ENCODE measurements around the gene PI4K2A.
"Not testable (repeated sequence)": the region's sequence is repeated elsewhere in the genome, so short reads cannot be mapped to it uniquely, and the experiment has no call there.

Gene PI4K2A

DNA sequence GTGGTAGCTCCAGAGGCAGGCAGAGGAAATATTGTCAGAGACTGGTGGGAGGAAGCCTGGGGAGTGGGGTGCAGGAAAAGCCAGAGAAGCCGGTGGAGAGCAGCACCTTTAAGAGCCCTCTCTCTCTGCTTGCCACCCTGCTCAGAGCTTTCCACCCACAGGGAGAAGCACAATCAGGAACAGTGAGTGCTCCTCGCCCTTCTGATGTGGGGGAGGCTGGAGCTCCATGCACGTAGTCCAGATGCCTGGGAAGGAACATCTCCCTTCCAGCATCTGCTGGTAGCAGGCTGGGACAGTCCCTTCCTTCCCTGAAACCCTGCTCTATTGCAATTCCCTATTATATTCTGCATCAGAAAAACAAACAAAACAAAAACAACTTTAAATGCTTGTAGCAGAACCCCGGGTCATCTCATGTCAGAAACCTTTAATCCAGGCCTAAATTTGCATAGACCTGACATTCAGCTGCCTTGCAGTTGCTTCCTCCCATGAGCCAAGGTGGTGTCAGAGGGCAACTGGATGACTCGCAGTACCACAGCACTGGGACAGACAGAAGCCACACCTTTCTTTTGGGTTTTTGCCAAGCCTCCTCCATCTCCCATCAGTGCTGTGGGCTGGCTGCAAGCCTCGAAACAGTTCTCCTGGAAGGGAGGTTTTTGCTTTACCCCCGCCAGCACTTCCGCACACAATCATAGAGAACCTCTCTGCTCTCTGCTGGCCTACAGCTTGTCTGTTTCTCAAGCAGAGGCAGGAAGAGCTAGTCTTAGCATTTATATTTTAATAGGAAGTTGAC is 33.5 kb downstream of the PI4K2A start:
- peak; percentile 36 for DNase-seq (ENCODE audit: low spot score)

DNA sequence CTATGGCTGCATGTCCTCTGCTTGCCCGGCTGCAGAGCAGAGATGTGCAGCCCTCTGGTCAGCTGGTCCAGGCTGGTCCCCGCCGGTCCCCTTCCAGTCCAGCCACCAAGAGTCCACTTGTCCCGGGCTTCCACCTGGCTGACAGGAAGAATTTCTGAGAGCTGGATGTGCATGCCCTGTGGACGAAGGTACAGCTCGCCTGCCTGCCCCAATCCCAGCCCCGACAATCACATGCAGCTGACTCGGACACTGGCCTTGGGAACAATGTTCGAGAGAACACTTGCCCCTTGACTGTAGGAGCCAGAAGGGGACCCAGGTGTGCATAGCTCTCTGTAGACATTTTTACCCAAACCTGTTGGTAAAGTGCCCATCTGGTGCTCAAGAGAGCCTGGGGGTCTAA is 34.8 kb downstream of the PI4K2A start:
- DNase-seq (ENCODE audit: low spot score): no peak

DNA sequence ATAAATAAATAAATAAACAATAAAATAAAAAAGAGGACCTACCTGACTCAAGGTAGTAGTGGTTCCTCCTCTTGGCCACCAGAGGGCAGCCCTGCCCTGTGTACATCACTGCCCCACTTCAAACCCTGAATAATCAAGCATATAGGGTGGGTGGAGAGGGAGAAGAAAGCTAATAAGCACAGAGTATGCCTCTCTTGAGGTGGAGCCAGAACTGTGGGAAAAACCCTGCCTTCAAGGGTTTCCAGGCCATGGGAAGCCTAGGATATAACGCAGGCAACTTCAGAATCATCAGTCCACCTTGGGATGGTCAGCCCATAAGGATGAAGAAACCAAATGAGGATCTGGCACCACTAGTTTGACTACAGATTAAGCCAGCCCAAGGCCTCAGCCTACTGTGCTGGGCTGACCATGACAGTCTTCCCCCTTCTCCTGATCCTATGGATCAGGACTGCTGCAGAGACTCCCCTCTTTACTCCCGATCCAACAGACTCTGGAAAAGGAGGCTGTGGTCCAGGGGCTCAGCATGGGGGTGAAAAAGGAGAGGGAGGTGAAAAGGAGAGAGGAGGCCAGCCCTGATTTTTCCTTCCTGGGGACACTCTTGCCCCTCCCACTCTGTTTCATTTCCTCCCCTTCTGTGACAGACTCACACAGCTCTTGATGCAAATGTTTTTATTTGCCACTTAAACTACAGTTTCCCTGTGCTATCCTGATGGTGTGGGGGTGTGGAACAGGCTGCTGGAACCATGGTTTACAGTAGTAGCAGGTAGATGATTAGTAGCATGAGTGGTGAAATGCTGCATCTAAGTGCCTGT is 36.5 kb downstream of the PI4K2A start:
- DNase-seq (ENCODE audit: low spot score): peak; percentile 80

DNA sequence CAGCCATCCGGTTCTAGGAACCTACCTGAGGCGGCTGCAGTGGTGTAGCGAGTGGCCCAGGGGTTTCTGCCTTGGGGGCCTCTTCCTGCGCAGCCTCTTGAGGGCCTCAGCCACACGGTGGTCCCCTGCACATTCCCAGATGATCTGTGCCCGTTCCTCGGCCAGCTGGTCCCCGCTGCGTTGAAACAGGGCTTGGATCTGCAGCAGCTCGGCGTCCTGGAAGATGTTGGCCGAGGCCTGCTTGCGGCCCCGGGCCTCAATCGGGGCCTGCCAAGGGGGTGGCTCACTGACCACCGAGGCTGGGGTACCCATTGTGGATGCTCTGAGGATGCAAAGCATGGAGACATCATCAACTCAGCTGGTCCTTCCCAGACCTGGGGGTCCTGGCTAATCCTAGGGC is 39.1 kb downstream of the PI4K2A start:
- no peak for DNase-seq (ENCODE audit: low spot score)

DNA sequence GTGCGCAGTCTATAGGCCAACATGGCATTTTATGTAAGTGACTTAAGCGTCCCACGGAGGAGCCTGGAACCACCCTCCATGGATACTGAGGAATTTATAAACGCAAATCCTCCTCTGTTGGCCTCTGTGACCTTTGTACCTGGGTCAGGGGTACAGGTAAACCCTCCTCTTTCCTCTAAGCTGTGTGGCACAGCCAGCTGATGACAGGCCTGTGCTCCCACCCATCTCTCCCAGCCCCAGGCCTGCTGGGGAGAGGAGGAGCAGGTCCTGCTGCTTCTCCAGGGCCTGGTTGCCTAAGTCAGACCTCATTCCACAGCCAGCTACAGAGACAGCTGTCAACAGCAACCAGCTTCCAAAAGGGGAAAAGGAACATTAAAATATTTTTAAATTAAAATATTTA is 41.6 kb downstream of the PI4K2A start:
- DNase-seq (ENCODE audit: low spot score): no peak

DNA sequence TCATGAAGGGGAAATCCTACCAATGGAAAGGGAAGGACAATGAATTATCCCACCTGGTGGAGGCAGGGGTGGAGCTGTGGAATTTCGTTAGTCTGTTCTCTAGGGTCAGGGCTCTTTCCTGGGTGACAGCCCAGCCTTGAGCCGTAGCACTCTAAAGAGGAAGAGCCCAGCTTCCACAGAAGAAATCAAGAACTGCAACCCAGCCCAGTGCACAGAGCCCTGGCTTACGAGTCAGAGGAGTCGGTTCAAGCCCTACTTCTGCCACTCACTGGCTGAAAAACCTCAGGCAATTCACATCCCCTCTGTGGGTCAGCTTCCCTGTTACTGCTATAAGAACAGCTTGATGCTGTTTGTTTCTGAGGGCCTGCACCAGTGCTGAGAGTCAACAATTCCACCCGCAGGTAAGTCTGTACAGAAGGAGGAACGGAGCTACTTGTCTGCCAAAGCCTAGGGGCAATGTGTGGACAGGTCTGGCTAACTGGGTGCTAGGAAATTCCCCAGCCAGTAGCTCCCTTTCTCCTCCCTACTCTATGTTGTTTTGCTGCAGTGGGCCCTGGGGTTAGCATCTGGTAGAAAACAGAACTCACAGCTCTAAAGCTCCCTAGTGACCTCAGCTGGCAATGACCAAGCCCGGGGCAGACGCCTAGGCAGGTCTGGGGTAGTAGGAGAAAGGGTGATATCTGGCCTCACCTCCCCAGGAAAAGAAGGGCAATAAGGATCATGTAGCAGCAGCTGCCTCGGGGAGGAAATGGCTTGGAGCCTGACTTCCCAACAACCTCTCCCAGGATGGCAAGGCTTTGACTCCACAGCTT is 43.3 kb downstream of the PI4K2A start:
- DNase-seq (ENCODE audit: low spot score): no peak

DNA sequence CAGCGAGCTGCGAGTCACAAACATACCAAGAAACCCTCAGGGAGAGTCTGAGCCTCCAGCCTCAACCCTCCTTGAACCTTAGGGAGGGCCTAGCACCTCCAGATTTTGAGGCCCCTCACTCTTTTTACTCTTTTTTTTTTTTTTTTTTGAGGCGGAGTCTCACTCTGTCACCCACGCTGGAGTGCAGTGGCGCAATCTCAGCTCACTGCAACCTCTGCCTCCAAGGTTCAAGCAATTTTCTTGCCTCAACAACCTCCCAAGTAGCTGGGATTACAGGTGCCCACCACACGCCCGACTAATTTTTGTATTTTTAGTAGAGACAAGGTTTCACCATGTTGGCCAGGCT is 43.9 kb downstream of the PI4K2A start:
- DNase-seq (ENCODE audit: low spot score): not testable (repeated sequence)

DNA sequence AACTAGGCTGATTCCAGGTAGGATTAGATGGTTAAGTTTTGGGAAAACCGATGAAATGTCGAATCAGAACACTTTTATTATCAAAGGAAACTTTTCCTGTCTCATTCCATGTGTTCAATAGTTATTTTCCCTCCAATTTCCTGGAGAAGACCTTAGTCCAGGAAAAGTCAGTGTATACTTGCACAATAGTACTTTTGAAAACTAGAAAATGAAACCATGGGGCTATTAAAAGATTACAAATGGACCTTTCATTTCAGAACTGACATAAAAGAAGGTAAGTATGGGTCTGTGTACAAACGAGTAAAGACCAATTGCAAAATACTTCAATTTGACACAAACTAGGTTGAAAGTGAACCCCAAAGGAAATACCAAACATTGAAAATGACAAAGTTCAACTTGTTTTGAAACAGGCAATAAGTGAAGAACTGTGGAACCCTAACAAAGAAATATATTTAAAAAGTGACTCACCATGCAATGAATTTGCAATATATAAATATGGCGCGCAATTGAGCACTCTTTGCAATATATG is 44.5 kb downstream of the PI4K2A start:
- no peak for DNase-seq (ENCODE audit: low spot score)

DNA sequence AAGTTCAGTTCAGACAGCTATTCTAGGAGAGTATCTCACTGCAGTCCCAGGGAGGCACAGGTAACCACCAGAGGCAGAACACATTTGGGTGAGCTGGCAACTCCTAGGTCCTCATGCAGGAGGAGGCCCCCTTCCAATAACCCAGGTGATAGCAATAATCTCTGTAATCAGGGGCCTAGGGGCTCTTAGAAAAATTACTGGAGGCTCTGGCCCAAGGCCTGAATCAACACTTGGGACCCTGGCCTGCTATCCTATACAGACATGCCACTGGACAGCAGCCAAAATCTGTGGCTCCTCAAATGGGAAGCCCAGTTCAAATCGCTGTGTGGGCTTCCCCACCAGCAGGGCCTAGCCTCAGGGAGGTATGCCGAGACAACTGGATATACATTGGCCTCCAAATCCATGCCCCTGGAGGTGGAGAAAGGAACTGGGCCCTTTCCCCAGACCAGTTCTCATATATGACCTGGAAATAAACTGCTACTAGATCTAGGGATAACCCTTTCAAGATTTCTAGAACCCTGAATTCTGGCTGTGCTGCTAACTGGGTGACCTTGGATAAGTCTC is 45.0 kb downstream of the PI4K2A start:
- peak; percentile 39 for DNase-seq (ENCODE audit: low spot score)

DNA sequence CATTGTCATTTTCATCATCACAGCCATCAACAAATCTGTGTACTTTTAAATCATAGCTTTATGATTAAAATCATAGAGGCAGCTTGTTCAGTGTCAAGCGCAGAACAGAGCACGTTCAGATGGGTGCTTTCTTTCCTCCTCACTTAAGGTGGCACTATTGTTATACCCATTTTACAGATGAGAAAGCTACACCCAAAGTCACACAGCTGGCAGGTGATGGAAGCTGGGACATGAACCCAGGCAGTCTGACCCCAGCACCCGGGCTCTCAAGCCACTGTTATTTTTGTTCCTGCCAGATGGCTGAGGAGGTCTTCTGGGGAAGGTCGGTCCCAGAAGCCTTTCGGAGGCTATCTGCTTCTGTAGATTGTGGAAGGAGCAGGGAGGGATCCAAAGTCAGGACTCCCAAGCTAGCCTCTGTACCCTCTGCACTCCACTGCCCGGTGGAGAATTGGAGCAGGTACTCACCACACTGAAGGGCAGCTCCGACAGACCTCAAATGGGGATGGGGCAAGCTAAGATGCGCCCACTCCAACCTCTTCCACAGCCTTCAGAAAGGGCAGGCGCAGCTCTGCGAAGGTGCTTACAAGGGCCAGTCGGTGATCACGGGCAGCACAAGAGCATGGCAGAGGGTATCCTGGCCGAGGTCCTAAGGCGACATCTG is 46.0 kb downstream of the PI4K2A start:
- no peak for DNase-seq (ENCODE audit: low spot score)

DNA sequence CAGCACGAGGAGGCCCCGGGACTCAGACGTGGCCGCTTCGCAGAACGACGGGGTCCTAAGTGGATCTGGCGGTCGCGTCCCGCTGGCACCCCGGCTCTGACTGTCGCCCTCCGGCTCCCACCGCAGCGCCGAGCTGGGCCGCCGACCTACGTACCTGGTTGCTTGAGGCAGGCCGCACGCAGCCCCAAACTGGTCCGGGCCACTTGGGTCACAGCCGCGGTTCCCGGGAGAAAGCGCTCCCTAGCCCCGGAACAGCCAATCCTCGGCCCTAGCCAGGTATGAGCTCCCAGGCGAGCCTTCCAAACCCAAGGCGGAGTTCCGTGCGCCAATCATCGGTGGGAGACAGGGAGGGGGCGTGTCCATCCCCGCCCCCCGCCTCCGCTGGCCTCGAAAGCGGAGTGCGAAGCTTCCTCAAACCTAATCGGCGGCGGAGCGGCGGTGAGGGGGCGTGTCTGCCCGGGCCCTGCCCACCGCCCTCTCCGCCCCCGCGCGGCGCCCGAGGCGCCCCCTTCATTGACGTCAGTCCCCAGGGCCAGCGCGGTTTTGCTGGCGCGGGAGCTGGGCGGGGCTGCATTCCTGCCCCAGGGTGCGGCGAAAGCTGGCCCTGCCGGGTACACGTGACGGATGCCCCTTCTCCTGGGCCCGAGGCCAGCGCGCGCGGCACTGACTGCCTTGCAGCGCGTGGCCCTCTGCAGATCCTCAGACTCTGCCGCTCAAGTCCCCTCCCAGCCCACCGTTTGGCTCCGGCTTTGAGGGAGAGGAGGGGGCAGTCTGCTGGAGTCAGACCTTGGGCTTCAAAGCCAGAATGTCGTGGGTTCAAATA is 46.7 kb downstream of the PI4K2A start, which contains the start of gene AVPI1:
TSS of gene AVPI1 (minus strand) at position 280 of the 823 bp plus-strand sequence. CDS start 7,336 bp downstream, outside the sequence.
- peak; percentile 96 for DNase-seq (ENCODE audit: low spot score)

DNA sequence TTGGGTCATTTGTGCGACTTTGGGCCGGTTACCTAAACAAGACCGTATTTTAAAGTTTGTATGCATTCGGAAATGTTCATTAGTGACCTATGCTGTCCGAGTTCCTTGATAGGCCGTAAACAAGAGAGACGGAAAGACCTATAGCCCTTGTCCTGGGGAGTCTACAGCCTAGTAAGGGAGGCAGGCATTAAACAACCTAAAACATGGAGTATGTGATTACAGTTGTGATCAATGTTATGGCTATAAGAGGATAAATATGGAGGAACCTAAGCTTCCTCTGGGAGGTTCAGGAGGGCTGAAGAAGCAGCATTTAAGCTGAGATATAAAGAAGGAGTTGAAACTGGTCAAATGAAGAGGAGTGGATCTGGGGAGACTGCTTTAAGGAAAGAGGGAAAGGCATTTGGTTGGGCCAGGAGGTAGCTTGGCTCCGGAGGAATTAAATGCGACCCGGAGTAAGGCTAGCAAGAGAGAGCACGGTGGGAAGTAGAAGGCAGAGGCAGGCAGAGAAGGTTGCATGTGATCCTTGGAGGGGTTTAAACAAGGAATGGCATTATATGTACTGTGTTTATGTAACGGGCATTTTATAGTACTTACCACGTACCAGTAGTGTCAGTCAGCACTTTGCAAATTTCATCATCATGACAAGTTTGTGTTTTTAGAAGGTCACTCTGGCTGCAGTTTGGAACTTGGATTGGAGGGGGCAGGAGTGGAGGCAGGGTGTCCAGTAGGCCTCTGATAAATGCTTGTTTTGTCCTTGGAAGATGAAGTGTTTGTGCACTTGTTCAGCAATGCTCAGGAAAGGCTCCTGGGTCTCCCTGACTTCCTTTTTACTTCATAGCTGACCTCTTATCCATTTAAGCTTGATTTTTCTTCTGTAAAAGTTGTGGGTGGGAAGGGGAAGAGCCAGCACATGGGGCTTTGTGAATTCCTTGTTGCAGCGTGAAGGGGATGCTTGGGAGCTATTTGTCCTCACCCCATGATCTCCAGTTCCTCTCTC is 47.6 kb downstream of the PI4K2A start:
- peak; percentile 37 for DNase-seq (ENCODE audit: low spot score)

DNA sequence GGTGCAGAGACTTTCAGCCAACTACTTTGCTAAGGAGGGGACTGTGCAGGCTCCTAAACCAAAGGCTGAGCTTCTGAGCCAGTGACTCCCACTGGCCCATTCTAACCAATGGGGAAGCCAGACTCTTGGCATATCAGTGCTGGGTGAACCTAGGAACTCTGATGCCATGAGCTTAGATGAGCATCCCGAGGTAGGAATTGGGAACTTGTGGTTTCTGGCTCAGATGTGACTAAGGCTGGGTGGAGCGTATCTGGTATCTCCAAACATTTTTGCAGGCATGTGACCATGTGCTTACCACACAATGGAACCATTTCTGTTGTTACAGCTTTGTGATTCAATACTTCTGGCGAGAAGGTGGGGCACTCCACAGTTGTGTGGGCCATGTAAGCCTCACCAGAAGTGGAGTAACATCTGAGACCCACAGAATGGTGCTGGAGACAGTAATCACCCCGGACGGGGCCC is 49.1 kb downstream of the PI4K2A start:
- DNase-seq (ENCODE audit: low spot score): peak; percentile 98

DNA sequence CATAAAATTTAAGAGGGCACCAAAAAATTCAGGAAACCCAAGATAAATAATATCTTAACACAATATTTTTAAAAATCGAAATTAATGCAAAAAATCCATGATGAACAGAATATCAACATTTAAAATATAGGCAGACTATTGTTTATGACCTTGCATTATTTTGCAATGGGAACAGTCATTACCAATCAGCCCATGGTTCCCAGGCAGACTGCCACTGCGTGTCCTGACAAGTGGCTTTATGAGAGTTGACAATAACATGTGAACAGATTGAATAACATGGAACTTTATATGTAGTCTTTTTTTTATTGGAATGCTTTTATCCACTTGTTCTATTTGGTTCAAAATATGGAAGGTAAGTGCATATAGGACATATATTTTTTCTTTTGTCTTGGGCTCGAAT is 49.7 kb downstream of the PI4K2A start:
- DNase-seq (ENCODE audit: low spot score): no peak

DNA sequence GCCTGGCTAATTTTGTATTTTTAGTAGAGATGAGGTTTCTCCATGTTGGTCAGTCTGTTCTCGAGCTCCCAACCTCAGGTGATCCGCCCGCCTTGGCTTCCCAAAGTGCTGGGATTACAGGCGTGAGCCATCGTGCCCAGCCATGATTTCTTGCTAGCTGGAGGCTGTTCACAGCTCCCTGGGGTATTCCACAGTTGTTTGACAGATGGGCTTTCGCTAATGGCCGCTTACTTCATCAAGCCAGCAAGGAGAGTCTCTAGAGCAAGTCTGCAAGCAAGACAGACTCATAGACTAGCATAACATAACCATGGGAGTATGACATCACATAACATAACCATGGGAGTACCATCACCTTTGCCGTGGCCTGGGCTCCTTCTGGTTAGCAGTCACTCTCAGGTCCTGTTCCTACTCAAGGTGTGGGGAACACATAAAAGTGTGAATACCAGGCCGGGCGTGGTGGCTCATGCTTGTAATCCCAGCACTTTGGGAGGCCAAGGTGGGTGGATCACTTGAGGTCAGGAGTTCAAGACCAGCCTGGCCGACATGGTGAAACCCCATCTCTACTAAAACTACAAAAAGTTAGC is 57.7 kb downstream of the PI4K2A start:
- not testable (repeated sequence) for DNase-seq (ENCODE audit: low spot score)

DNA sequence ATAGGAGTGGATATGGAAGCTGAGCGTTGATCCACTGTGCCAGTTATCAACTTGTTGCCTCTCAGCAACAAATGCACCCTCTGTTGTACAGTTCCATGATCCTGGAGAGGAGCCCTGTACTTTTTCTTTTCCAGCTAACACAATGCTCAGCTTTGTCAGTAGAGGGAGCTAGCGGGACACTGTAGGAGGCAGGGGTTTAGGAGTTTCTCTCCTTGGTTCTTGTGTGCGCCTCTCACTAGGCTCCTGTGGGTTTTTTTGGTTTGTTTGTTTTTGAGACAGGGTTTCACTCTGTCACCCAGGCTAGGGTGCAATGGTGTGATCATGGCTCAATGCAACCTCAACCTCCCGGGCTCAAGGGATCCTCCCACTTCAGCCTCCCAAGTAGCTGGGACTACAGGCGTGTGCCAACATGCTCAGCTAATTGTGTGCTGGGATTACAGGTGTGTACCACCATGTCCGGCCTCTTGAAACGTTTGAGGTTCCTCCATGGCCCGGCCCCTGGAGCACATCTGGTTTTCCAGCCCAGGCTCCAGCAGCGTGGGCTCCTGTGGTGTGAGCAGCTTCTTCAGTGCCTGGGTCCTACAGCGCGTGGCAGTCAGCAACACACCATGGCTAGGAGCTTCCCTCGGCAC is 61.1 kb downstream of the PI4K2A start:
- DNase-seq (ENCODE audit: low spot score): peak; percentile 78

DNA sequence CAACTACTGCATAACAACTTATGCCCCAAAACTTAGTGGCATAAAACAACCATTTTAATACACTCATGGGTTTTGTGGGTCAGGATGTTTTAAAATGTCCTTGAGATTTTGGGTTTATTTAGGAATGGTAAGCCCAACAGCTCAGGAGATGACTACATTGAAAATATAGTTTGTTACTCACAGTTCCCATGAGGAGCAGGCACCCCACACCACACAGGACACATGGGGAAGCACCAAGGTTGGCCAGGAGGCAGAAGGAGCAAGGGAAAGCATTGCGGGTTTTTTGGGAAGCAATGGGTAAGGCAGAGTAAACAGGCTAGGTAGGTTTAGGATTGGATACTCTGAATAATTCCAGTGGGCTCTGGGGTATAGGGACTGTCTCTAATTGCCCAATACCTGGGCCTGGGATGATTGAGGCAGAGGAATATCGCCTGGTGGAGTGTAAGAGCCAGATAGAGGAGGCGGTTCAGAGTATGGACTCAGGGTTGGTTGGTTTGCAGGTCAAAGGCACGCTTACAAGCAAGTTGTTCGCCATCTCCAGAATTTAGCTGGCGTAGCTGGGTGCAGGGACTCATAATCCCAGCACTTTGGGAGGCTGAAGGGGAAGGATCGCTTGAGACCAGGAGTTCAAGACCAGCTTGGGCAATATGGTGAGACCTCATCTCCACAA is 63.1 kb downstream of the PI4K2A start:
- no peak for DNase-seq (ENCODE audit: low spot score)

DNA sequence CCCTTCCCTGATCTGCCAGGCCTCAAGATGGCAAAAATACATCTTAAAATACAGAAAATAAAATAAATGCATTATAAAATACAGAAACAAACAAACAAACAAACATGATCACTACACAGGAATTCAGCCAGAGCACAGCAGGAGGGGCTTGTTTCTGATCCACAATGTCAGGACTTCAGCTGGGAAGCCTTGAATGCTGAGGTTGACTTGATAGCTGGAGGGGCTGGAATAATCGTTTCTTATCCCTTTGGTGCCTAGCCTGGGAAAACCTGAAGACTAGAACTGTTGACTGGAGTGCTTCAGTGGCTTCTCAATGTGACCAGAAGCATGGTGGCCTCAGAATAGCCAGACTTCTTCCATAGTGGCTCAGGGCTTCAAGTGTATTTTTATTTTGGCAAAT is 63.9 kb downstream of the PI4K2A start:
- DNase-seq (ENCODE audit: low spot score): no peak
